GM18502 (cell line): Measurements from ENCODE around the gene MASP1.

Source experiments
- ATAC-seq: cut with Tn5 transposase; IDR thresholded peaks from one replicate; pipeline ENCODE4 v1.9.1; 2021; ENCODE audit warnings: mild to moderate bottlenecking; ENCODE audit not compliant: unreplicated experiment, poor library complexity

MASP1 gene

GRCh38 chr3:187291512-187292132 lies at the start of gene MASP1:
Gene MASP1, minus strand, starts transcription at chr3:187291737. Its CDS starts 105 bp downstream, at chr3:187291632.
- no peak for ATAC-seq

- no peak for ATAC-seq
Observed at GRCh38 chr3:187340578-187340977, 49.0 kb upstream of the MASP1 start.

GRCh38 chr3:187336322-187336721 lies 44.8 kb upstream of the MASP1 start:
- ATAC-seq, result no peak

- ATAC-seq, result no peak
Observed at GRCh38 chr3:187334904-187335303, 43.4 kb upstream of the MASP1 start.

- ATAC-seq, result no peak
Observed at GRCh38 chr3:187328691-187329090, 37.2 kb upstream of the MASP1 start.

- ATAC-seq, result no peak
Observed at GRCh38 chr3:187327845-187328244, 36.3 kb upstream of the MASP1 start.

- no peak for ATAC-seq
Observed at GRCh38 chr3:187325632-187326031, 34.1 kb upstream of the MASP1 start.

- ATAC-seq, result no peak
Observed at GRCh38 chr3:187323091-187323490, 31.6 kb upstream of the MASP1 start.

- ATAC-seq, result no peak
Observed at GRCh38 chr3:187322291-187322690, 30.8 kb upstream of the MASP1 start.

- ATAC-seq, result no peak
Observed at GRCh38 chr3:187321766-187322165, 30.2 kb upstream of the MASP1 start.

- ATAC-seq, result no peak
Observed at GRCh38 chr3:187319699-187320302, 28.3 kb upstream of the MASP1 start.

- ATAC-seq, result no peak
Observed at GRCh38 chr3:187318819-187319616, 27.5 kb upstream of the MASP1 start.

GRCh38 chr3:187315872-187316271 lies 24.3 kb upstream of the MASP1 start:
- ATAC-seq, result no peak

- ATAC-seq, result no peak
Observed at GRCh38 chr3:187314176-187314575, 22.6 kb upstream of the MASP1 start.

- no peak for ATAC-seq
Observed at GRCh38 chr3:187310954-187311470, 19.5 kb upstream of the MASP1 start.

- no peak for ATAC-seq
Observed at GRCh38 chr3:187310226-187310625, 18.7 kb upstream of the MASP1 start.

- ATAC-seq, result no peak
Observed at GRCh38 chr3:187305881-187306280, 14.3 kb upstream of the MASP1 start.

GRCh38 chr3:187299611-187300010 lies 8.1 kb upstream of the MASP1 start:
- no peak for ATAC-seq

GRCh38 chr3:187296911-187297310 lies 5.4 kb upstream of the MASP1 start:
- no peak for ATAC-seq

- ATAC-seq, result no peak
Observed at GRCh38 chr3:187296058-187296457, 4.5 kb upstream of the MASP1 start.

- no peak for ATAC-seq
Observed at GRCh38 chr3:187295316-187296034, 3.9 kb upstream of the MASP1 start.
